NCI-H446 (cell line): ENCODE measurements around the gene BMERB1.
"Not testable (repeated sequence)": the region's sequence is repeated elsewhere in the genome, so short reads cannot be mapped to it uniquely, and the experiment has no call there.

Experiments used
- DNase-seq, 2 experiments: peaks; one replicate each; lab custom pipeline; 2025; lab: John Stamatoyannopoulos, UW

The BMERB1 gene

GRCh38 chr16:15594711-15595320 is 160.4 kb downstream of the BMERB1 start:
- no peak for DNase-seq

GRCh38 chr16:15597135-15597534 is 162.7 kb downstream of the BMERB1 start:
- DNase-seq = no peak

- DNase-seq = no peak
These were observed 163.6 kb downstream of the BMERB1 start for GRCh38 chr16:15597822-15598647.

GRCh38 chr16:15598648-15599190 is 164.3 kb downstream of the BMERB1 start:
- DNase-seq = no peak

GRCh38 chr16:15599303-15600070 is 165.1 kb downstream of the BMERB1 start:
- no peak for DNase-seq

GRCh38 chr16:15601212-15601879 is 167.0 kb downstream of the BMERB1 start:
- DNase-seq = no peak

GRCh38 chr16:15602285-15603044 is 168.1 kb downstream of the BMERB1 start:
- no peak for DNase-seq

GRCh38 chr16:15604460-15605440 is 170.4 kb downstream of the BMERB1 start:
- no peak for DNase-seq

GRCh38 chr16:15605839-15606517 is 171.6 kb downstream of the BMERB1 start:
- no peak for DNase-seq

- DNase-seq = no peak
These were observed 172.3 kb downstream of the BMERB1 start for GRCh38 chr16:15606518-15607220.

GRCh38 chr16:15607221-15607699 is 172.9 kb downstream of the BMERB1 start:
- DNase-seq = not testable (repeated sequence)

GRCh38 chr16:15607700-15608396 is 173.5 kb downstream of the BMERB1 start:
- DNase-seq = no peak

GRCh38 chr16:15608398-15609285 is 174.3 kb downstream of the BMERB1 start:
- DNase-seq = no peak

GRCh38 chr16:15609286-15609649 is 174.9 kb downstream of the BMERB1 start:
- DNase-seq = no peak

GRCh38 chr16:15610369-15610871 is 176.0 kb downstream of the BMERB1 start:
- DNase-seq = no peak

- no peak for DNase-seq
These were observed 177.2 kb downstream of the BMERB1 start for GRCh38 chr16:15611610-15612009.

- DNase-seq = no peak
These were observed 179.3 kb downstream of the BMERB1 start for GRCh38 chr16:15613676-15614075.
